CD4-positive, alpha-beta T cell treated with Interleukin-2 at 100 ng/mL for 4 hours (primary cell): ENCODE data around the gene CACNA2D2.
A peak's percentile ranks its signal among the peaks of the same experiment; 100 is the strongest.

Experiments
- DNase-seq: peaks from one replicate; pipeline ENCODE4 v3.0.0-alpha.2; 2020; ENCODE audit warnings: low spot score

Gene CACNA2D2

GRCh38 chr3:50503504-50504342, at the start of gene CACNA2D2:
CACNA2D2 (minus strand) TSS chr3:50503634; CDS start chr3:50503423, 211 bp downstream.
- peak; percentile 69 for DNase-seq

- DNase-seq = no peak
Observed at GRCh38 chr3:50552598-50552997, 49.2 kb upstream of the CACNA2D2 start.

GRCh38 chr3:50551681-50552435, 48.4 kb upstream of the CACNA2D2 start:
- DNase-seq = no peak

- no peak for DNase-seq
Observed at GRCh38 chr3:50551054-50551659, 47.7 kb upstream of the CACNA2D2 start.

GRCh38 chr3:50550079-50550736, 46.8 kb upstream of the CACNA2D2 start:
- peak; percentile 70 for DNase-seq

- DNase-seq = no peak
Observed at GRCh38 chr3:50549226-50549625, 45.8 kb upstream of the CACNA2D2 start.

- DNase-seq = no peak
Observed at GRCh38 chr3:50545781-50546180, 42.3 kb upstream of the CACNA2D2 start.

GRCh38 chr3:50542177-50543034, 39.0 kb upstream of the CACNA2D2 start:
- peak; percentile 59 for DNase-seq

- DNase-seq = no peak
Observed at GRCh38 chr3:50539356-50540286, 36.2 kb upstream of the CACNA2D2 start.

- no peak for DNase-seq
Observed at GRCh38 chr3:50537421-50538129, 34.1 kb upstream of the CACNA2D2 start.

GRCh38 chr3:50536471-50537180, 33.2 kb upstream of the CACNA2D2 start:
- DNase-seq = no peak

GRCh38 chr3:50534681-50535330, 31.4 kb upstream of the CACNA2D2 start:
- DNase-seq = no peak

- no peak for DNase-seq
Observed at GRCh38 chr3:50533807-50534461, 30.5 kb upstream of the CACNA2D2 start.

- DNase-seq = no peak
Observed at GRCh38 chr3:50533316-50533715, 29.9 kb upstream of the CACNA2D2 start.

GRCh38 chr3:50532062-50532705, 28.8 kb upstream of the CACNA2D2 start:
- no peak for DNase-seq

GRCh38 chr3:50531201-50531600, 27.8 kb upstream of the CACNA2D2 start:
- no peak for DNase-seq
